HepG2 (cell line): ENCODE measurements around the gene COX10. TPM values are rescaled to one million over a fixed set of nuclear protein-coding genes. Genes with fewer than 3 reads are reported as not detected.

Experiments
- AFF4 ChIP-seq: sonication (generic); formaldehyde crosslinking; IDR thresholded peaks from 2 replicates; pipeline ENCODE4 v1.4.0; 2020; ENCODE audit warnings: missing genetic modification reagents
- ATF4 ChIP-seq, 2 experiments: fragments of 450-650 bp in 1 of 2; sonication (generic) in 1 of 2; formaldehyde crosslinking; IDR thresholded peaks; 2 replicates each; pipeline versions ENCODE4 v1.5.0 to v1.8.0; 2020 to 2022; ENCODE audit warnings: mild to moderate bottlenecking in 1 of 2, missing genetic modification reagents in 1 of 2
- CC2D1A ChIP-seq: sonication (generic); formaldehyde crosslinking; IDR thresholded peaks from 2 replicates; pipeline ENCODE4 v1.8.1; 2023; ENCODE audit warnings: mild to moderate bottlenecking, missing genetic modification reagents
- CEBPB ChIP-seq: IDR thresholded peaks from 2 replicates; pipeline ENCODE4 v1.6.1; 2011; ENCODE audit warnings: low read depth, low read length, improper control_type of control experiment, borderline replicate concordance
- FLYWCH1 ChIP-seq: sonication (generic); formaldehyde crosslinking; IDR thresholded peaks from 2 replicates; pipeline ENCODE4 v1.8.1; 2023; ENCODE audit warnings: mild to moderate bottlenecking, missing genetic modification reagents
- FOSL2 ChIP-seq: sonication (generic); formaldehyde crosslinking; IDR thresholded peaks from 2 replicates; pipeline ENCODE4 v1.4.0; 2020; ENCODE audit warnings: missing genetic modification reagents
- FOXP4 ChIP-seq: sonication (generic); formaldehyde crosslinking; IDR thresholded peaks from 2 replicates; pipeline ENCODE4 v1.4.0; 2020; ENCODE audit warnings: missing genetic modification reagents
- MEF2D ChIP-seq: sonication (generic); formaldehyde crosslinking; IDR thresholded peaks from 2 replicates; pipeline ENCODE4 v1.5.1; 2020; ENCODE audit warnings: mild to moderate bottlenecking, missing genetic modification reagents
- POLR2AphosphoS5 ChIP-seq: IDR thresholded peaks from 2 replicates; pipeline ENCODE4 v1.6.1; 2012; ENCODE audit warnings: low read depth, low read length
- SOX6 ChIP-seq, 2 experiments: fragments of 450-650 bp in 1 of 2; sonication (generic) in 1 of 2; formaldehyde crosslinking in 1 of 2; IDR thresholded peaks; 2 replicates each; pipeline versions ENCODE4 v1.4.0 to v1.6.1; 2017 to 2020; ENCODE audit warnings: antibody characterized with exemption in 1 of 2, mild to moderate bottlenecking in 1 of 2, missing genetic modification reagents in 1 of 2
- TAF15 ChIP-seq: fragments of 200-400 bp; formaldehyde crosslinking; IDR thresholded peaks from one replicate; pipeline ENCODE4 v1.6.1; 2018; ENCODE audit warnings: mild to moderate bottlenecking, low read depth, low read length; ENCODE audit not compliant: poor library complexity, severe bottlenecking
- TCF7 ChIP-seq: sonication (generic); IDR thresholded peaks from 2 replicates; pipeline ENCODE4 v1.6.1; 2016; ENCODE audit warnings: antibody characterized with exemption, low read depth
- TMF1 ChIP-seq: sonication (generic); formaldehyde crosslinking; IDR thresholded peaks from 2 replicates; pipeline ENCODE4 v1.8.1; 2022; ENCODE audit warnings: low read depth, missing genetic modification reagents
- ZBED4 ChIP-seq: sonication (generic); formaldehyde crosslinking; IDR thresholded peaks from 2 replicates; pipeline ENCODE4 v1.4.0; 2020; ENCODE audit warnings: missing genetic modification reagents, borderline replicate concordance
- ZFX ChIP-seq: sonication (generic); formaldehyde crosslinking; IDR thresholded peaks from 2 replicates; pipeline ENCODE4 v1.4.0; 2020; ENCODE audit warnings: mild to moderate bottlenecking, low read depth, missing genetic modification reagents, moderate library complexity
- ZNF230 ChIP-seq: sonication (generic); formaldehyde crosslinking; IDR thresholded peaks from 2 replicates; pipeline ENCODE4 v1.4.0; 2020; ENCODE audit warnings: mild to moderate bottlenecking, missing genetic modification reagents
- ZNF7 ChIP-seq: IDR thresholded peaks from 2 replicates; pipeline ENCODE4 v1.6.1; 2016; ENCODE audit warnings: missing biosample characterization, missing genetic modification reagents
- polyA plus RNA-seq, 8 experiments: library from polyadenylated mRNA; depleted of rRNA in 3 of 8; stranded (reverse) in 7 of 8; unstranded in 1 of 8; fragments of >200 nt; fragmentation: Illumina TruSeq in 4 of 8; extraction: Trizol in 4 of 8; gene quantifications; 2 replicates each; pipeline versions ENCODE4 v1.2.1 to v1.2.3, GENCODE V29; 2011 to 2016; ENCODE audit warnings: low read depth in 4 of 8, missing spikeins in 1 of 8, mixed read lengths in 1 of 8; ENCODE audit not compliant: insufficient read depth in 1 of 8
- total RNA-seq, 5 experiments: library from RNA; depleted of rRNA; stranded (reverse); fragments of >200 nt; fragmentation: Illumina TruSeq; extraction: Trizol; gene quantifications; 2 replicates each; pipeline ENCODE4 v1.2.3, GENCODE V29; 2016; ENCODE audit warnings: low read depth in 1 of 5

Gene COX10
- total and polyA plus RNA-seq, 2 of the 13 experiments (the other 11 are each of a cell fraction or from before 2014, with no cell fraction given): 13.9 to 20.1 TPM

GRCh38 chr17:14052886-14053615, 16.3 kb upstream of the COX10 start (continued):
- TF ChIP-seq AFF4 (no peak), ATF4 (CRISPR knock-in tag; IDR thresholded peaks at IDR 0.05) (0 out of 4 replicates have a peak, but pooled peaks of 1 of the 2 experiments have one; percentile 15), POLR2AphosphoS5 (no peak), FOXP4 (CRISPR knock-in tag) (peak; percentile 73), TAF15 (no peak), MEF2D (CRISPR knock-in tag) (no peak), CC2D1A (no peak), CEBPB (no peak), TCF7 (peak; percentile 73), ZNF230 (CRISPR knock-in tag) (no peak), SOX6 (IDR thresholded peaks at IDR 0.05) (no peak), SOX6 (CRISPR knock-in tag; IDR thresholded peaks at IDR 0.05) (peak; percentile 67), FLYWCH1 (CRISPR knock-in tag) (no peak), FOSL2 (CRISPR knock-in tag) (peak; percentile 55), ZFX (no peak), ZNF7 (peak; percentile 96), TMF1 (CRISPR knock-in tag) (no peak), ZBED4 (no peak)
